Neural cell (in vitro differentiated cells): Measurements from ENCODE around the gene CRCP.

Experiments used
- CTCF ChIP-seq: fragments of 450-650 bp; IDR thresholded peaks from 2 replicates; pipeline ENCODE4 v1.5.1; 2014; ENCODE audit warnings: antibody characterized with exemption, mild to moderate bottlenecking, moderate library complexity; ENCODE audit not compliant: poor library complexity, severe bottlenecking
- EP300 ChIP-seq: fragments of 450-650 bp; conservative IDR thresholded peaks from 2 replicates; pipeline ENCODE4 v1.6.1; 2014; ENCODE audit warnings: antibody characterized with exemption, mild to moderate bottlenecking, moderate library complexity; ENCODE audit not compliant: poor library complexity, severe bottlenecking
- RAD21 ChIP-seq: fragments of 450-650 bp; conservative IDR thresholded peaks from 2 replicates; pipeline ENCODE4 v1.6.1; 2014; ENCODE audit warnings: antibody characterized with exemption, mild to moderate bottlenecking, moderate library complexity
- TAF1 ChIP-seq: IDR thresholded peaks from 2 replicates; pipeline ENCODE4 v1.6.1; 2012; ENCODE audit warnings: low read depth

DNA sequence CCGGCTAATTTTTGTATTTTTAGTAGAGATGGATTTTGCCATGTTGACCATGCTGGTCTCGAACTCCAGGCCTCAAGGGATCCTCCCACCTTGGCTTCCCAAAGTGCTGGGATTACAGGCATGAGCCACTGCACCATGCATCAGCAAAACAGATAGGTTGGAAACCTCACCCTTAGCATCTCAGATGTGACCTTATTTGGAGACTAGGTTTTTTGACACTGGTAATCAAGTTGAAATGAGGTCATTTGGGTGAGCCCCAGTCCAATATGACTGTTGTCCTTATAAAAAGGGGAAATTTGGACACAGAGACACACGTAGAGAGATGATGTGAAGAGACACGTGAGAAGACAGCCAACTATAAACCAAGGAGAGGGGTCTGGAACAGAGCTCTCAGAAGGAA lies 48.0 kb downstream of the CRCP start:
- no peak for TF ChIP-seq RAD21
- TF ChIP-seq EP300: no peak
- TF ChIP-seq CTCF: no peak
- no peak for TF ChIP-seq TAF1
